ENCODE results near the gene NAALADL2.

DNA sequence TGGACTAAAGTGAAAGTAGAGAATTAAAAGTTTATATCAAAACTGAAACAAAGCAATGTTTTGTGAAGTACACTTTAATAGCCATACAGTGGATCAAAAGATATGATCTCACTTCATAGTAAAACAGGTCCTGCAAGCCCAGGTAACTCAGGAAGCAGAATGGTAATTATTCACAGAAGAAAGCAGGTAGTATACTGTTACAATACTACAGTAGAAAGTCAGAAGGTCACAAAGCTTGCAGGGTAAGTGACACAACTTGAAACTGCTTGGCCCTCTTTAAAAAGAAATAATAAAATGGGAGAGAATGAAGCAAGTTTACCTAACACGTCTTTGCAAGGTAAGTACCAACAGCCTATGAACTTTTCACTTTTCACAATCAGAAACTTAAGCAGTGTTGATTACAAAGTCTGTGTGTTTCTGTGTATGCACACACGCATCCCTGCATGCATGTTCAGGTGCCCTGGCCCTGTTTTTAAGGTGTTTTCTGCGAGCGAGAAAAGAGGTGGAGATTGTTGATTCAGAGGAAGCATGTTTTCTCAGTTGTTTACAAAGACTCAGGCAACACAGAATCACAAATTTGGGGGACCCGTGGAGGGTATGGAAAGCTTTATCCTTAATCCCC, at the start of gene NAALADL2:
- no peak for TF ChIP-seq CHD2 (IDR thresholded peaks at IDR 0.05; ENCODE audit: low read length)
- TF ChIP-seq POLR2A (IDR thresholded peaks at IDR 0.05; ENCODE audit: control extremely low read depth in 1 of 2, low read depth in 2 of 2, low read length in 2 of 2), result no peak
- no peak for TF ChIP-seq CTCF (IDR thresholded peaks at IDR 0.05; ENCODE audit: control extremely low read depth in 1 of 3, insufficient read depth in 1 of 3, low read depth in 1 of 3, low read length in 3 of 3)
- TF ChIP-seq, protein P1, sequence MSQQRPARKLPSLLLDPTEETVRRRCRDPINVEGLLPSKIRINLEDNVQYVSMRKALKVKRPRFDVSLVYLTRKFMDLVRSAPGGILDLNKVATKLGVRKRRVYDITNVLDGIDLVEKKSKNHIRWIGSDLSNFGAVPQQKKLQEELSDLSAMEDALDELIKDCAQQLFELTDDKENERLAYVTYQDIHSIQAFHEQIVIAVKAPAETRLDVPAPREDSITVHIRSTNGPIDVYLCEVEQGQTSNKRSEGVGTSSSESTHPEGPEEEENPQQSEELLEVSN (IDR thresholded peaks at IDR 0.05), result no peak
- TF ChIP-seq HDAC2 (IDR thresholded peaks at IDR 0.05; ENCODE audit: borderline replicate concordance in 1 of 2, low read depth in 2 of 2, low read length in 2 of 2), result no peak
- no peak for TF ChIP-seq JUND (IDR thresholded peaks at IDR 0.05; ENCODE audit: low read length)
- TF ChIP-seq SRF (IDR thresholded peaks at IDR 0.05; ENCODE audit: low read depth, low read length), result no peak
